GM10847 (cell line): ENCODE data around the gene METTL4.

Experiments
- POLR2A ChIP-seq: IDR thresholded peaks from 2 replicates; pipeline ENCODE4 v1.6.1; 2011; ENCODE audit not compliant: insufficient read length; ENCODE audit errors: extremely low read depth

Gene METTL4

GRCh38 chr18:2537296-2537695 lies 34.0 kb downstream of the METTL4 start:
- TF ChIP-seq POLR2A = no peak

GRCh38 chr18:2536493-2536892 lies 34.8 kb downstream of the METTL4 start:
- TF ChIP-seq POLR2A = no peak

GRCh38 chr18:2536063-2536462 lies 35.2 kb downstream of the METTL4 start:
- no peak for TF ChIP-seq POLR2A

- TF ChIP-seq POLR2A = no peak
These were observed 35.8 kb downstream of the METTL4 start for GRCh38 chr18:2535419-2535910.

GRCh38 chr18:2534906-2535305 lies 36.4 kb downstream of the METTL4 start:
- no peak for TF ChIP-seq POLR2A

GRCh38 chr18:2532797-2533196 lies 38.5 kb downstream of the METTL4 start:
- no peak for TF ChIP-seq POLR2A

- no peak for TF ChIP-seq POLR2A
These were observed 39.6 kb downstream of the METTL4 start for GRCh38 chr18:2531751-2532150.

GRCh38 chr18:2529154-2529553 lies 42.2 kb downstream of the METTL4 start:
- no peak for TF ChIP-seq POLR2A

GRCh38 chr18:2526329-2526728 lies 45.0 kb downstream of the METTL4 start:
- TF ChIP-seq POLR2A = no peak

- TF ChIP-seq POLR2A = no peak
These were observed 49.2 kb downstream of the METTL4 start for GRCh38 chr18:2522112-2522511.

- no peak for TF ChIP-seq POLR2A
These were observed 52.8 kb downstream of the METTL4 start for GRCh38 chr18:2518473-2518872.

- no peak for TF ChIP-seq POLR2A
These were observed 55.2 kb downstream of the METTL4 start for GRCh38 chr18:2515908-2516625.

- no peak for TF ChIP-seq POLR2A
These were observed 56.0 kb downstream of the METTL4 start for GRCh38 chr18:2515171-2515787.

- no peak for TF ChIP-seq POLR2A
These were observed 57.7 kb downstream of the METTL4 start for GRCh38 chr18:2513616-2514015.

GRCh38 chr18:2512059-2512458 lies 59.2 kb downstream of the METTL4 start:
- TF ChIP-seq POLR2A = no peak

GRCh38 chr18:2511451-2511850 lies 59.9 kb downstream of the METTL4 start:
- no peak for TF ChIP-seq POLR2A

GRCh38 chr18:2510416-2510815 lies 60.9 kb downstream of the METTL4 start:
- no peak for TF ChIP-seq POLR2A
